Keratinocyte (primary cell): ENCODE results near the gene GBX2. TPM values are rescaled to one million over a fixed set of nuclear protein-coding genes. Genes with fewer than 3 reads are reported as not detected.

ENCODE experiments used
- DNase-seq: peaks from one replicate; pipeline ENCODE4 v3.0.0-alpha.2; 2011; ENCODE audit warnings: low read depth, missing footprints, low spot score
- FAIRE-seq: peaks from 2 replicates; lab custom pipeline; 2011; peaks lifted over from hg19 to GRCh38; lab: Jason Lieb, UNC
- H2AFZ ChIP-seq: 2 replicates; pipeline ENCODE4 v1.6.0; 2012; ENCODE audit warnings: low read length, control low read depth, inconsistent platforms; ENCODE audit not compliant: control insufficient read depth
- H3K27ac ChIP-seq: 2 replicates; pipeline ENCODE4 v1.5.1; 2011; ENCODE audit warnings: low read length; ENCODE audit not compliant: control insufficient read depth, insufficient read depth
- H3K27me3 ChIP-seq: 3 replicates; pipeline ENCODE4 v1.6.0; 2011; ENCODE audit warnings: low read length; ENCODE audit not compliant: control insufficient read depth, insufficient read depth; ENCODE audit errors: extremely low read depth
- H3K36me3 ChIP-seq, 2 experiments: 2 replicates in 1 of 2; 3 replicates in 1 of 2; pipeline ENCODE4 v1.5.1; 2011; ENCODE audit warnings: low read length in 2 of 2, mild to moderate bottlenecking in 1 of 2; ENCODE audit not compliant: control insufficient read depth in 2 of 2, insufficient read depth in 2 of 2; ENCODE audit errors: extremely low read depth in 1 of 2
- H3K4me1 ChIP-seq: 3 replicates; pipeline ENCODE4 v1.5.1; 2011; ENCODE audit warnings: low read length; ENCODE audit not compliant: control insufficient read depth, insufficient read depth; ENCODE audit errors: extremely low read depth
- H3K4me2 ChIP-seq: 3 replicates; pipeline ENCODE4 v1.6.0; 2011; ENCODE audit warnings: low read depth, low read length; ENCODE audit not compliant: control insufficient read depth, insufficient read depth; ENCODE audit errors: extremely low read depth
- H3K4me3 ChIP-seq, 3 experiments: fragments of 200-600 bp in 1 of 3; sonication (generic) in 1 of 3; 2 replicates in 2 of 3; 3 replicates in 1 of 3; pipeline ENCODE4 v1.5.1; 2011 to 2016; ENCODE audit warnings: low read length in 3 of 3, mild to moderate bottlenecking in 3 of 3, control low read depth in 2 of 3, inconsistent platforms in 1 of 3, low read depth in 1 of 3, mixed read lengths in 1 of 3, mixed run types in 1 of 3, moderate library complexity in 1 of 3; ENCODE audit not compliant: control insufficient read depth in 2 of 3, insufficient read depth in 2 of 3; ENCODE audit errors: extremely low read depth in 1 of 3
- H3K79me2 ChIP-seq: 2 replicates; pipeline ENCODE4 v1.6.0; 2012; ENCODE audit warnings: low read length; ENCODE audit not compliant: control insufficient read depth, insufficient read depth
- H3K9ac ChIP-seq: 3 replicates; pipeline ENCODE4 v1.6.0; 2011; ENCODE audit warnings: low read length; ENCODE audit not compliant: control insufficient read depth, insufficient read depth; ENCODE audit errors: extremely low read depth
- H3K9me1 ChIP-seq: 3 replicates; pipeline ENCODE4 v1.6.0; 2011; ENCODE audit warnings: low read length; ENCODE audit not compliant: control insufficient read depth, insufficient read depth; ENCODE audit errors: extremely low read depth
- H3K9me3 ChIP-seq: 2 replicates; pipeline ENCODE4 v1.5.1; 2012; ENCODE audit warnings: low read depth, low read length; ENCODE audit not compliant: control insufficient read depth
- H4K20me1 ChIP-seq: 3 replicates; pipeline ENCODE4 v1.6.0; 2011; ENCODE audit warnings: low read length; ENCODE audit not compliant: control insufficient read depth, insufficient read depth; ENCODE audit errors: extremely low read depth
- CTCF ChIP-seq, 3 experiments: IDR thresholded peaks in 1 of 3; conservative IDR thresholded peaks in 1 of 3; optimal IDR thresholded peaks in 1 of 3; 2 replicates in 2 of 3; 3 replicates in 1 of 3; pipeline versions ENCODE3 to v1.5.1; 2011; ENCODE audit warnings: low read length in 3 of 3, mild to moderate bottlenecking in 3 of 3, moderate library complexity in 2 of 3, control low read depth in 1 of 3, inconsistent platforms in 1 of 3; ENCODE audit not compliant: insufficient read depth in 2 of 3; ENCODE audit errors: extremely low read depth in 1 of 3
- EZH2 ChIP-seq: IDR thresholded peaks from one replicate; pipeline ENCODE4 v1.6.1; 2012; ENCODE audit warnings: inconsistent platforms, mild to moderate bottlenecking, low read length, moderate library complexity
- dilution Hi-C: fragments of 300-500 bp; cut with MboI; formaldehyde crosslinking; loops from one replicate; pipeline ENCODE4 v1.7.0; 2020; ENCODE audit warnings: low sequenced_read_pairs; ENCODE audit not compliant: extremely low pct_ligation_motif_present
- polyA plus RNA-seq, 5 experiments: library from polyadenylated mRNA; depleted of rRNA in 3 of 5; stranded (reverse) in 3 of 5; stranded (forward) in 1 of 5; unstranded in 1 of 5; fragments of >200 nt; gene quantifications; 1 replicate in 1 of 5; 2 replicates in 3 of 5; 3 replicates in 1 of 5; pipeline versions ENCODE4 v1.2.1 to v1.2.3, GENCODE V29; 2011 to 2012; ENCODE audit warnings: missing spikeins in 2 of 5, low read depth in 1 of 5, low replicate concordance in 1 of 5

GBX2 gene
- polyA plus RNA-seq, 1 donor (not counting 4 experiments of a cell fraction or from before 2014, with no cell fraction given), result 0.17 TPM

- Histone ChIP-seq H3K9me3 (no peaks in the 10 kb centered on the region), H2AFZ (no peak overlapping the region), H3K4me1 (no peaks in the 10 kb centered on the region), H3K79me2 (no peaks in the 10 kb centered on the region), H3K36me3 (no peaks in the 10 kb centered on the region), H3K27me3 (peaks cover 2% of the 10 kb centered on the region), H3K4me3 (no peak overlapping the region), H4K20me1 (no peaks in the 10 kb centered on the region), H3K27ac (no peak overlapping the region), H3K4me2 (no peak overlapping the region), H3K9me1 (no peaks in the 10 kb centered on the region), H3K9ac (no peak overlapping the region)
- TF ChIP-seq CTCF (optimal IDR thresholded peaks at IDR 0.05 in 1 of 3, IDR thresholded peaks at IDR 0.05 in 1 of 3, conservative IDR thresholded peaks at IDR 0.05 in 1 of 3; ENCODE audit: extremely low read depth in 1 of 3, insufficient read depth in 2 of 3, low read length in 3 of 3) (no peak), EZH2 (no peak)
- dilution Hi-C loops, result no loop called here
- DNase-seq, result no peak
- FAIRE-seq, result no peak
Observed at GRCh38 chr2:236205867-236206645, 37.9 kb upstream of the GBX2 start.

- Histone ChIP-seq H4K20me1 (no peaks in the 10 kb centered on the region), H3K4me1 (no peaks in the 10 kb centered on the region), H3K4me2 (no peak overlapping the region), H2AFZ (no peak overlapping the region), H3K4me3 (no peak overlapping the region), H3K36me3 (no peaks in the 10 kb centered on the region), H3K9me3 (no peaks in the 10 kb centered on the region), H3K79me2 (no peaks in the 10 kb centered on the region), H3K27ac (no peak overlapping the region), H3K9me1 (no peaks in the 10 kb centered on the region), H3K9ac (no peak overlapping the region), H3K27me3 (peaks cover 2% of the 10 kb centered on the region)
- DNase-seq (no peak), FAIRE-seq (no peak)
- TF ChIP-seq CTCF (optimal IDR thresholded peaks at IDR 0.05 in 1 of 3, IDR thresholded peaks at IDR 0.05 in 1 of 3, conservative IDR thresholded peaks at IDR 0.05 in 1 of 3; ENCODE audit: extremely low read depth in 1 of 3, insufficient read depth in 2 of 3, low read length in 3 of 3) (no peak), EZH2 (no peak)
- dilution Hi-C loops, result no loop called here
Observed at GRCh38 chr2:236204953-236205352, 36.8 kb upstream of the GBX2 start.
